Effector CD8-positive, alpha-beta T cell (primary cell): ENCODE measurements around the gene SEC31B.

ENCODE experiments used
- DNase-seq: peaks from one replicate; lab custom pipeline; 2025; lab: John Stamatoyannopoulos, UW
- total RNA-seq, 4 experiments: gene quantifications; one replicate each; lab custom pipeline; 2026; lab: John Stamatoyannopoulos, UW

SEC31B gene, protein sequence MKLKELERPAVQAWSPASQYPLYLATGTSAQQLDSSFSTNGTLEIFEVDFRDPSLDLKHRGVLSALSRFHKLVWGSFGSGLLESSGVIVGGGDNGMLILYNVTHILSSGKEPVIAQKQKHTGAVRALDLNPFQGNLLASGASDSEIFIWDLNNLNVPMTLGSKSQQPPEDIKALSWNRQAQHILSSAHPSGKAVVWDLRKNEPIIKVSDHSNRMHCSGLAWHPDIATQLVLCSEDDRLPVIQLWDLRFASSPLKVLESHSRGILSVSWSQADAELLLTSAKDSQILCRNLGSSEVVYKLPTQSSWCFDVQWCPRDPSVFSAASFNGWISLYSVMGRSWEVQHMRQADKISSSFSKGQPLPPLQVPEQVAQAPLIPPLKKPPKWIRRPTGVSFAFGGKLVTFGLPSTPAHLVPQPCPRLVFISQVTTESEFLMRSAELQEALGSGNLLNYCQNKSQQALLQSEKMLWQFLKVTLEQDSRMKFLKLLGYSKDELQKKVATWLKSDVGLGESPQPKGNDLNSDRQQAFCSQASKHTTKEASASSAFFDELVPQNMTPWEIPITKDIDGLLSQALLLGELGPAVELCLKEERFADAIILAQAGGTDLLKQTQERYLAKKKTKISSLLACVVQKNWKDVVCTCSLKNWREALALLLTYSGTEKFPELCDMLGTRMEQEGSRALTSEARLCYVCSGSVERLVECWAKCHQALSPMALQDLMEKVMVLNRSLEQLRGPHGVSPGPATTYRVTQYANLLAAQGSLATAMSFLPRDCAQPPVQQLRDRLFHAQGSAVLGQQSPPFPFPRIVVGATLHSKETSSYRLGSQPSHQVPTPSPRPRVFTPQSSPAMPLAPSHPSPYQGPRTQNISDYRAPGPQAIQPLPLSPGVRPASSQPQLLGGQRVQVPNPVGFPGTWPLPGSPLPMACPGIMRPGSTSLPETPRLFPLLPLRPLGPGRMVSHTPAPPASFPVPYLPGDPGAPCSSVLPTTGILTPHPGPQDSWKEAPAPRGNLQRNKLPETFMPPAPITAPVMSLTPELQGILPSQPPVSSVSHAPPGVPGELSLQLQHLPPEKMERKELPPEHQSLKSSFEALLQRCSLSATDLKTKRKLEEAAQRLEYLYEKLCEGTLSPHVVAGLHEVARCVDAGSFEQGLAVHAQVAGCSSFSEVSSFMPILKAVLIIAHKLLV
- 29.6 to 56.9 (median 50.5) reads per million in 4 experiments for total RNA-seq

DNA sequence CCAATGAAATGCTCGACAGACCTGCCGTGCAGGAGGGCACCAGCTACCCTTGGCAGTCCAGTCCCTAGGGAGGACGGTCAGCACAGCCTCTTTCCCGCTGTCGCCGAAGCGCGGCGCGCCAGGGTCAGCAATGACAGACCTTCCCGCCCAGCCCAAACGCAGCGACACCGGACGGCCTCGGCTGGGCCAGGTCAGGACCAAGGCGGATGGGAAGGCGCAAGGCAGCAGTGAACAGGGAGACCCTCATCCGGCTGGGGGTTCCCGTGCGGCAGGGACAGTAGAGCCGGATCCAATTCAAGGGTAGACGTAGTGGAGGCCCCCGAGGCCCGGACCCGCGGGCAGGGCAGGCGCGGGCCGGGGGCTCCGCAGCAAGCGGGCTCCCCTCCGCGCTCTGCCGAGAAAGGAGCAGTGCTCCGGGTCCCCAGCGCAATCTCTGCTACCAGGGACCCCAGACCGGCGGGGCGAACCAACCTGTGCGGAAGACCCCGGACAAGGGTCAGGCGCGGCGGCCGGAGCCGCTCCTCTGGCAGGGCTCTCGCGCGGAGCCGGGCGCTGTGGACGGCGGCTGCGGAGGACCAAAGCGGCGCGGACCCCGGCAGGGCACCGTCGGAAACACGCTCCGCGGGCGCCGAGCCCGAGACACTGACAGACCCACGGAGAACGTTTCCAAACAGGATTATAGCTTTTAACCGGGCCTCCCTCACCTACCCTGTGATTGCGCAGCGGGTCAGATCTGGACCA is at the start of gene SEC31B:
Gene SEC31B (minus strand): TSS at position 551 of the 741 bp plus-strand sequence. CDS start 2,909 bp downstream, outside the sequence.
- DNase-seq = no peak

DNA sequence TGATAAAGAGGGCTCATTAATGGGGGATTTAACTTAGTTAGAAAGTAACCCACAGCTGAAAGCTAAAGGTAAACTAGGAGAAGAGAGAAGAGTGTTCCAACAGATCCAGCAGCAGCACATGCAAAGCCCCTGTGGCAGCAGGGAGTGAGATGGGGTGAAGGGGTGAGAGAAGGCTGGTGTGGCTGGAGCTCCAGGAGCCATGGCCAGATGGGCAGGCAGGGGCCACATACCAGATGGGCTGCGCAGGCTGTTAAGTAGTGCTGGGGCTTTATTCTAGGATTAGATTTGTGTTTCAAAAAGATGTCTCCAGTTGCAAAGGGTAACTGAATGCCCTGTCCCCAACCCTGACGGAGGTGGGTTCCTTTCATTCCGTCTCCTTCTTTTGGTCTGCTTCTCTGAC is 49.3 kb upstream of the SEC31B start:
- DNase-seq = no peak

DNA sequence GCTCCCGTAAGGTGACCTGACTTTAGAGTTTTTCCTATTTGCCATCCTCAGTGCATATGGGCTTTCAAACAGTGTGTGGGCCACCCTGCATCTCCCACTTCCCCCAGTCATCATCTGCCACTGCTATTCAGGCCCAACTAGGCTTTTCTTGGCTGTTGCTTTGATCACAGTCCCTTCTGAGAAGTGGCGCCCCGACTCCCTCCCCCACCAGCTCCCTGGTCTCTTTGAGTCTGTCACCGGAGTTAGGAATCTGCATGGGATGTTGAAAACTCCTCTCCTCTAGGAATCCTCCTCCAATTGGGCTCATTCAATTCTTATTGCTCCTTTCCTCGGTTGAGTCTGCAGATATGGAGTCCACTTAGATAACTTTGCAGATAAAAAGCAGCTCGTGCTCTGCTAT is 48.2 kb upstream of the SEC31B start:
- DNase-seq = no peak

DNA sequence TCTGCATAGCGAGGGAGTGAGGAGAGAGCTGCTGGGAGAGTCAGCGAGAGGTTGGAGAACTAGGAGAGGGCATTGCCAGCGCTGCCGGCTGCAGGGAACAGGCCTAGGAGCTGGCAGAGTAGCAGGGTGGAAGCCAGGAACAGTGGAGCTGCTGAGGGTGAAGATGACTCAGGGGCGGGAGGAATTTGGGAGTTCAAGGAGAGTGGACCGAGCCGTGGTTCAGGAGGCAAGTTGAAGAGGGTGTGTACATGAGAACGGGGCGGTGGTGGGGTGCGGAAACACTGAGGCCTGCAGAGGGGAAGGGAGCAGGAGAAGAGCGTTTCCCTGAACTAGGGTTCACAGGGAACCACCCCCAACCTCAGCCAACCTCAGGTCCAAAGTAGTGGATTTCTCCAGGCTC is 47.6 kb upstream of the SEC31B start:
- no peak for DNase-seq

DNA sequence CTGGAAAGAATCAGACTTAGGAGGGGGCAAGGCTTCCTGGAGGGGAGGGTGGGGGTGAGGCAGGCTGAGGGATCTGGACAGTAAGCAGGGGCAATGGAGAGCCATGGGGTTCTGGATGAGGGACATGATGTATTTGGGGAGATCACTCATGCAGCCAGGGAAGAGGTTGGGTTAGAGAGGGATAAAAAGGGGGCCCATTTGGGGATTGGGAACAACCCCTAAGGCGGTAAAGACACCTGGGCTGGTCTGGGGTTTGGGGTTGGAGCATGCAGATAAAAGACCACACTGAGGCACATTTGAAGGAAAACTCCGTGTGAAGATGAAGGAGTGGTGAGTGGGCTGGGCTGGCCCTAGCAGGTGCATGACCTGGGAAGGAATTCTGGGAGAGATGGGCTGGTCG is 46.9 kb upstream of the SEC31B start:
- DNase-seq = no peak

DNA sequence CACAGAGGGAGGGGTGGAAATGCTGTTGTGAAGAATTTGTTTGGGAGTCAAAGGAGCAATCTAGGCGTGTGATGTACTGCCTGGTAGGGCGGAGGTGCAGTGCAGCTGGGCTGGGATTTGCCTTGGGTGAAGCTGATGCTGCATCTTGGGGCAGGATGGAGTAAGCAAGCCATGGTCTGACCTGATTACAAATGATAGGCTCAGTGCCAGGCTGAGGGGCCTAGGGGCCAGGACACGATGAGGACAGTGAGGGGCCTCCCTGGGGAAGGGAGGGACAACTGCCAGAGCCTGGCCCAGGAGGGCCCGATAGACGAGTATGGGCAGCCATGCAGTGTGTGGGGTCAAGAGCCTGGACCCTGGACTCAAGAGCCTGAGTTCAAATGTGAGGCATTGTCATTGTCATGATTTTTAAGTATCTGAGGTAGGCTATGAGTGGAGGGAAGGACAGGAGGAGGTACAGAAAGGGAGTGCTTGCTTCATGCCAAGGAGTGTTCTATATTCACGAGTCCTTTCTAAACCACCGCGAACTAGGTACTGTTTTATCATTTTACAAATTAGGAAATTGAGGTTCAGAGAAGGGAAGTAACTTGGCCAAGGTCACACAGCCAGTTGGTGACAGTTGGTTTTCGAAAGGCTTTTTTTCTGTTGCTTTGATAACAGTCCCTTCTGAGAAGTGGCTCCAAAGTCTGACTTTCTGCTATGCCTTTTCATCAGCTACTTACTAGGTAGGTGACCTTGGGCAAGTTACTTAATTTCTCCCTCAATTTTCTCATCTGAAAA is 45.7 kb upstream of the SEC31B start:
- DNase-seq = no peak

DNA sequence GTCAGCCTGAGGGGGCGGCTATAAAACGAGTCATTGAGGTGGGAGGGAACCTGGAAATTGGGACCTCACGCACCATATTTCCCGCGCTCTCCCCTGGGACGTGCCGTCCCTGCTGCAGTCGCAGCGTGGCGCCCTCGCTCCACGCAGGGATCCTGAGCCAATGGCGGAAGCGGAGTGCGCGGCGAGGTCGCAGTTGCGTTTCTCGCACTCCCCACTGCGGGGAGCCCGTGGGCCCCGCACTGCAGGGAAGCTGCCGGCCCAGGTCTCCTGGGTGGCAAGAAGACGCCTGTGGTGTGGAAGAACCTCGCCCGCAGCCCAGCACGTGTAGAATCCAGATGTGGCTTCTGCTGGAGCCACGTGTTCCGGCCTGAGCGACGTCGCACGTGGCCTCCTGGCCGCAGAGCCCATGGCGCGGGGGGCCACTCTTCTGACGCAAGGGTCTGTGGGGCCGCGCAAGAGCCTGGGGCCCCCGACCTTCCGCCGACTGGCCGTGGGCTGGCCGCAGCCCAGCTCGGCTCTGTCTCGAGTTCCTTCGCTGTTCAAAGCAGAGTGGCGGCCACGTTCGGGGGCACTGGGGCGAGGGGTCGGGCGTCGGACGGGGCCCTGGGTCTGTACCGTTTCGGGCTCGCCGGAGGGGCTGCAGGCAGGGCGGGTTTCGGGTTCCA is 42.5 kb upstream of the SEC31B start:
- DNase-seq = peak; percentile 69

DNA sequence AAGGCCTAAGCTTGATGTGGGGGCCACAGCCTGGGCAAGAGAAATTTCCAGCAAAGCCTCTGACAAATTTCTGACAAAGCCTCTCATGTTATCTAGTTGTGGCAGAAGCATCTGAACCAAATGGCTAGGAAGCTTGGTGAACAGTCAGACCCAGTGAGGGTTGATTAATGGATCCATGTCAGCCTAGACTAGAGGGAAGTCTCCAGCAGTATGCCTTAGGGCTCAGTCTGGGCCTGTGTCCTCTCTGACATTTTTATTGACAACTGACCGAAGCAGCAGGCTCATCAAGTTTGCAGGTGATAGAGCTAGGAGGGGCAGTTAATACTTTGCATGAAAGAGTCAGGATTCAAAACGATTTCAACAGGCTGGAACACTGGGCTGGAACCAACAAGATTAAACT is 41.3 kb upstream of the SEC31B start:
- DNase-seq = no peak

DNA sequence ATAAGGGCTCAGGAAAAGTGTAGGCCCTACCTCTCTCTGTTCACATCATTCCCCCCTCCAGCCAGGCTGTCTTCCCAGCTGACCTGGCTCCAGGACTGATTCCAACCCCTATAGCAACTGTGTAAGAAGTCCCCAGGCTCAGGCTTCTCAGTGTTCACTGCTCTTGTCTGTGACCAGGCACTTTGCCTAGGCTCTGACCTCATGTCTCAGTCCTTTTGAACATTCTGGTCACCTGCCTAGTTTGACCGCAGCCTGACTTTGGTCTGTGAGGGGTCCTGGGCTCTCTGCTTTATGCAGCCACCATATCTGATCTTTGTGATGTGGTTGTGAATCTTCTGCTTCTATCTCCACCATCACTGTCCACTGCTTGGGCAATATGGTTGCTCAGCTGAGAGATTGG is 40.6 kb upstream of the SEC31B start:
- no peak for DNase-seq

DNA sequence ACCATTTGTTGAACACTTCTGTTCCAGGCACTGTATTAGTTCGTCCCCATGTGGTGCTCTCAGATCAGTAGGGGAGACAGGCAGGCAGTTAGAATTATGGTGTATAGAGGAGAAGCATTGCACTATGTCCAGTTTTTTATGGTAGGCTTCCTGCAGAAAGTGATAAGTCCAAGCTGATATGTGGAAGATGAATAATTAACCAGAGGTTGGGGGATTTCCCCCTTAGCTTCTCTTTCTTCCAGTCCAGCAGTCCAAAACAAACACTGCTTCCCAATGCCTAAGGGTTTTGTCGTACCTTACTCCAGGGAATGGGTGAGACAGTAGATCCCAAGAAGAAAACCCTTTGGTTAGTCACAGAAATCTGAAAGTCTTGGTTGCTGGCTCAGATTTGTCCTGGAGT is 35.2 kb upstream of the SEC31B start:
- no peak for DNase-seq

DNA sequence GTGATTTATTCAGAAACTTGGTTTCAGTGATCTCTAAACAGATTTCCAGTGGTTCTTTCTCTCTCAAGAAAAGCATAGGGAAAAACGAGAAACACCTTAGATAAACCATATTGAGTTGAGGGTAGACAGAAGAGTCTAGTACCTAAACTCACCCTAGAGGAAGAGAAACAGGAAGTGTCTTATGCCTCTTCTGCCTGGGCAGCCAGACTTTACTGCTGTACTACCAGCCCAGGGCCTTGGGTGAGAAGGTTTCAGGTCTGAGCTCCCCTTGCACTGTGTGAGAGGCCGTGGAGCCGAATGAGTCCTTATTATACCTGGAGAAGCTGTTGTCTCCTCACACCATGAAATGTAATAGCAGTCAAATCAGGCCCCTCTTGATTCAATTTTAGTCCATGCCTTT is 34.3 kb upstream of the SEC31B start:
- DNase-seq = no peak

DNA sequence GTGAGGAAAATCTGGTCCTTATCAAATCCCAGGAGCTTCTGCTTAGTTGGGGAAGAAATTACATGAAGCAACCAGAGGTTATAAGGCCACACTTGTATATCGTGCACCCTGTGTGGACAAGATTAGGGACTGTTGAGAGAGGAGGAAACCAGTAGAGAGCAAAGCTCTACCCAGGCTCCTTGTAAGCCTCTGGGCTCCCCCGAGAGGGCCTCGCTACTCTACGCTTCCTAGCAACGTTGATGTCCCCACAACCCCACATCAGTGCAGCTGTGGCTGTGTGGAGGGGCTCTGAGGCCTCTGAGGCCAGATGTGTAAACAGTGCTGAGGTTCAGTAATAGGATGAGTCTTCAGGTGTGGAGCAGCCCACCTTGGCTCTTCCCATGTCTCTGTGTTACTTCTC is 32.1 kb upstream of the SEC31B start:
- DNase-seq = no peak

DNA sequence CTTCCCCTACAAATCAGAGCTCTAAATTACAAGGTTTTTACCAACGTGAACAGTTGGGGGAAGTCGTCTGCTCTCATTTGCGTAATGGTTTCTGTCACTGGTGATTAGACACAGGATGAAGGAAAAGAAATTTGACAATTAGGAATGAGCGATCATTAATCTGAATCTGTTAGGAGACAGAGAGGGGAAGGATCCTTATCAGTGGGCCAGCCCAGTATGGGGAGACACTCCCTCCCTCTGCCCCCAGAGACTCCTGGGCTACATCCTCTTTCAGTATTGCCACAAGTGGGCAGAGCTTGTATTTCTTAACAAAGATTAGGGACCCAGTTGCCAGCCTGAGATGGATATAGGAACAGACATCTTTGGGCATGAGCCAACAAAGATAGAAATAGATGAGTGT is 31.5 kb upstream of the SEC31B start:
- DNase-seq = no peak

DNA sequence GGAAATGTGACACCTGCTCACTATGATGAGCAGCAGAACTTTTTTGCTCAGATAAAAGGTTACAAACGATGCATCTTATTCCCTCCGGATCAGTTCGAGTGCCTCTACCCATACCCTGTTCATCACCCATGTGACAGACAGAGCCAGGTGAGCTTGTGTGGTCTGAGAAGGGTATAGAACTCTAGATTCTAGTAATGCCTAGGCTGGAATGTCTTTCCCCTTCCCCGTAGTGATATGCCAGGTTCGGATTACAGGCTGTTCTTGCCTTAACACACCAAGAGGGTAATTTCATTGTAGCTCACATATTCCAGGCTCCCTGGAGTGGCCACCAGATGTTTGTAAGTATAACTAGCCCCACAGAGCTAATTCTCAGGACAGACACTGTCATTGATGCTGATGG is 25.3 kb upstream of the SEC31B start:
- no peak for DNase-seq

DNA sequence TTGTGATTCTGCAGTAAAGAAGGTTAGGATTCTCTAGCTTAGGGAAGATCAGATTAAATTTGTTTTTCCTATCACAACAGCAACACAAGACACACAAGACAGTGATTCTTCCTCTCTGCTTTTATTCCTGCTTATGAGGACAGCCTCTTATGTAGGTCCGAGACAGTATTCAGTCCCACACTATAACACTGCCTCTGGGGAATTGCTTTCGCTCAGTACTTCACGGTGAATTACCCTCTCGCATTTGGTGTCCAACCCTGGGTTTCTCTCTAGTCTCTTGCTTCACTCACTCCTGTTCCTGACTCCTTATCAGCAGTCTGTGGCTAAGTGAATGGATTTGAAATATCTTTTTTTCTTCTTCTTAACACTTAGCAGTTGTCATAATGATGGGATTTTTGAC is 17.8 kb upstream of the SEC31B start:
- no peak for DNase-seq

DNA sequence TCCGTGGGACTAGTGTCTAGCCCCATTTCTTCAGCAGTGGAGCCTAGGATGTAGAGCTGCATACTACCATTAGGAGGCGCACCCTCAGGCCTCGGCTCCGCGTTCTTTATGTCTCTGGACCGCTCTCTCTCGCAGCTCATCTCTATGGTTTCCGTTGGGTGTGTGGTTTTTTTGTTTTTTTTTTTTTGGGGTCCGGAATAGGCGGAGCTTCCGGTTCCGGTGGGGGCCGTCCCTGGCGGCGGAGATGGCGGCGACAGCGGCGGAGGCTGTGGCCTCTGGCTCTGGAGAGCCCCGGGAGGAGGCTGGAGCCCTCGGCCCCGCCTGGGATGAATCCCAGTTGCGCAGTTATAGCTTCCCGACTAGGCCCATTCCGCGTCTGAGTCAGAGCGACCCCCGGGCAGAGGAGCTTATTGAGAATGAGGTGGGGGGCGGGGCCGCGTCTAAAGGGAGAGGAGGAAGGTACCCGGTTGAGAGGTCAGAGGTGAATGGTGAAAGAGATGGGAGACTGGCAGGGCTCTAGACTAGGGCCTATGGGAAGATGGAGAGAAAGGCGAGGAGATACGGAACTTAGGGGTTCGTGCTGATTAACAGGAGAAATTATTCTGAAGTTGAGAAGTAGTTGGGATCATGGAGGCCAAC is 16.2 kb upstream of the SEC31B start, which contains the start of gene HIF1AN:
Gene HIF1AN (plus strand): TSS at position 229 of the 639 bp plus-strand sequence. CDS start 16 bp downstream, at position 245.
- peak; percentile 79 for DNase-seq

DNA sequence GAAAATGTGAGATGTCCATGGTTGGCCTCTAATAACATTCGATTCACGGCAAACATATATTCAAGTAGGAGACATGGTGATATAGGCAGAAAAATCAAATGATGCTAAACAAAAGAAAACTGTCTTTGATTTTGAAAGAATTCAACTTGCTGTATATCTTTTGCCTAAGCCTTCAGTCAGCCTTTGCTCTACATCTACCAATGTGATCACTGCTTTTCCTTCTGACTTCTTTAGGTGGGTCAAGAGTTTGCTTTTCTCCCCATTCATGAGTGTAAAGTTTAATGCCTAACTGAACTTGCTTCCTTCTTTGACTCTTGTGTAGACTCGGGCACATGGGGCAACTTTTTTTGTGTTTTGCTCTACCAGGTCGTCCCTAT is 15.7 kb upstream of the SEC31B start:
- no peak for DNase-seq

DNA sequence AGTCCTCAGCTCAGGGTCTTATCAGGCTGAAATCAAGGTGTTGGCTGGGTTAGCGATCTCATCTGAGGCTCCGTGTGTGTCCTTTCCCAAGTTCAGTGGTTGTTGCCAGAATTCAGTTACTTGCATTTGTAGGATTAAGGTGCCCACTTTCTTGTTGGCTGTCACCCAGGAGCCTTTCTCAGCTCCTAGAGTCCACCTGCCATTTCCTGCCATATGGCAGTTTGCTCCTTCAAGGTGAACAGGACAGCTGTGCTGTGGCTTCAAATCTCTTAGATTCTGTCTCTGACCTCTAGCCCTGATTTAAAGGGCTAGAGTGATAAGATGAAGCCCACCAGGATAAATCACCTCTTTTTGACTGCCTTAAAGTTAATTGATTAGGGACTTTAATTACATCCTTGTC is 15.1 kb upstream of the SEC31B start:
- no peak for DNase-seq

DNA sequence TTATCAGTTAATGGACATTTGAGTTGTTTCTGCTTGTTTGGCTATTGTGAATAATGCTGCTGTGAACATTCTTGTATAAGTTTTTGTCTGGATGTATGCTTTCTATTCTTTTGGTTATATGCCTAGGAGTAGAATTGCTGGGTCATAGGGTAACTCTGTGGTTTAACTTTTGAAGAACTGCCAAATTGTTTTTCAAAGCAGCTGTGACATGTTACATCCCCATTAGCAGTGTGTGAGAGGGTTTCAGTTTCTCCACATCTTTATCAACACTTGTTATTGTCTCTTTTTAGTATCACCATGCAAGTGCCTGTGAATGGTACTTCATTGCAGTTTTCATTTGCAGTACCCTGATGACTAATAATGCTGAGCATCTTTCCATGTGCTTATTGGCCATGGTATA is 12.1 kb upstream of the SEC31B start:
- DNase-seq = no peak
